Tibial nerve (tissue), 4 donors: Measurements from ENCODE around the gene ROCK2. TPM values are rescaled to one million over a fixed set of nuclear protein-coding genes. Genes with fewer than 3 reads are reported as not detected.

Experiments
- DNase-seq, 2 donors: peaks; one replicate each; pipeline ENCODE4 v3.0.0-alpha.2; 2019; ENCODE audit warnings: low spot score in 2 of 2
- H3K27ac ChIP-seq, 4 donors: fragments of 200-600 bp; sonication (generic) in 3 of 4; one replicate each; pipeline ENCODE4 v1.5.1; 2017 to 2019; ENCODE audit warnings: mild to moderate bottlenecking in 1 of 4
- H3K27me3 ChIP-seq, 2 donors: fragments of 200-600 bp; sonication (generic) in 1 of 2; one replicate each; pipeline versions ENCODE4 v1.5.1 to v1.6.0; 2017 to 2019
- H3K36me3 ChIP-seq, 3 donors: fragments of 200-600 bp; sonication (generic); one replicate each; pipeline ENCODE4 v1.5.1; 2018 to 2019
- H3K4me1 ChIP-seq, 4 donors: fragments of 200-600 bp; sonication (generic) in 3 of 4; one replicate each; pipeline ENCODE4 v1.5.1; 2017 to 2019
- H3K4me3 ChIP-seq, 4 donors: fragments of 200-600 bp; sonication (generic) in 3 of 4; one replicate each; pipeline ENCODE4 v1.5.1; 2017 to 2019; ENCODE audit warnings: mild to moderate bottlenecking in 1 of 4, moderate library complexity in 1 of 4
- H3K9me3 ChIP-seq, 4 donors: fragments of 200-600 bp; sonication (generic) in 3 of 4; one replicate each; pipeline ENCODE4 v1.5.1; 2017 to 2019
- CTCF ChIP-seq, 5 experiments: fragments of 200-600 bp in 3 of 5; fragments of 450-650 bp in 2 of 5; sonication (generic) in 3 of 5; IDR thresholded peaks; one replicate each; pipeline ENCODE4 v1.5.1; 2016 to 2019; ENCODE audit warnings: antibody characterized with exemption in 5 of 5, mild to moderate bottlenecking in 3 of 5, moderate library complexity in 2 of 5
- EP300 ChIP-seq, 2 donors: sonication (generic); formaldehyde crosslinking; IDR thresholded peaks; one replicate each; pipeline ENCODE4 v1.6.1; 2017; ENCODE audit warnings: antibody characterized with exemption in 2 of 2, mild to moderate bottlenecking in 1 of 2
- POLR2A ChIP-seq, 2 donors: fragments of 450-650 bp; IDR thresholded peaks; one replicate each; pipeline ENCODE4 v1.6.1; 2017; ENCODE audit warnings: antibody characterized with exemption in 2 of 2, mild to moderate bottlenecking in 2 of 2, moderate library complexity in 2 of 2
- WGBS, 2 donors: methylation state at CpG; one replicate each; pipeline ENCODE4 v1.1.5; 2018; 5-methylcytosine and 5-hydroxymethylcytosine counted together
- total RNA-seq, 4 donors: library from RNA; depleted of rRNA; stranded (reverse); fragments of >200 nt; gene quantifications; one replicate each; pipeline ENCODE4 v1.1.0, GENCODE V29; 2016

ROCK2 gene
- total RNA-seq, 4 donors from 2014 or later, result 56.4 to 81.6 (median 60.7) TPM

GRCh38 chr2:11354363-11355154 is 10.1 kb upstream of the ROCK2 start:
- no peaks in the 10 kb centered on the region for H3K27me3 ChIP-seq
- TF ChIP-seq POLR2A (IDR thresholded peaks at IDR 0.05), result no peak
- TF ChIP-seq CTCF (IDR thresholded peaks at IDR 0.05), result no peak
- TF ChIP-seq EP300 (IDR thresholded peaks at IDR 0.05), result no peak
- peaks cover 0 to 6% (median 2%) of the 10 kb centered on the region in 4 donors for H3K4me1 ChIP-seq
- no peak for DNase-seq
- WGBS, 2 donors, result 87 to 91% methylated on average over 14 of the region's 14 CpGs
- H3K4me3 ChIP-seq, result no peak overlapping the region
- no peak overlapping the region for H3K27ac ChIP-seq
- no peaks in the 10 kb centered on the region for H3K9me3 ChIP-seq
- H3K36me3 ChIP-seq, result no peaks in the 10 kb centered on the region

- Histone ChIP-seq H3K4me3 (no peak overlapping the region), H3K27me3 (no peaks in the 10 kb centered on the region), H3K36me3 (no peaks in the 10 kb centered on the region), H3K4me1 (peaks cover 0 to 6% (median 2%) of the 10 kb centered on the region in 4 donors), H3K9me3 (no peaks in the 10 kb centered on the region), H3K27ac (no peak overlapping the region)
- WGBS, 2 donors, result 91 to 92% methylated on average over 10 of the region's 10 CpGs
- TF ChIP-seq POLR2A (IDR thresholded peaks at IDR 0.05), result no peak
- TF ChIP-seq EP300 (IDR thresholded peaks at IDR 0.05), result no peak
- no peak for TF ChIP-seq CTCF (IDR thresholded peaks at IDR 0.05)
- DNase-seq, result no peak
Measured at GRCh38 chr2:11352781-11353537, 8.5 kb upstream of the ROCK2 start.

- Histone ChIP-seq H3K4me3 (no peak overlapping the region), H3K27ac (no peak overlapping the region), H3K4me1 (peaks cover 0 to 11% (median 4%) of the 10 kb centered on the region in 4 donors), H3K9me3 (no peaks in the 10 kb centered on the region), H3K36me3 (no peaks in the 10 kb centered on the region), H3K27me3 (no peaks in the 10 kb centered on the region)
- 49 to 53% methylated on average over 5 of the region's 5 CpGs for WGBS, 2 donors
- TF ChIP-seq CTCF (IDR thresholded peaks at IDR 0.05) (no peak), POLR2A (IDR thresholded peaks at IDR 0.05) (no peak), EP300 (IDR thresholded peaks at IDR 0.05) (peak in 1 of 2 donors; percentile 31)
- no peak for DNase-seq
Measured at GRCh38 chr2:11348209-11348749, 3.8 kb upstream of the ROCK2 start.

- TF ChIP-seq CTCF (IDR thresholded peaks at IDR 0.05), result no peak
- TF ChIP-seq EP300 (IDR thresholded peaks at IDR 0.05), result no peak
- no peak for TF ChIP-seq POLR2A (IDR thresholded peaks at IDR 0.05)
- Histone ChIP-seq H3K36me3 (no peaks in the 10 kb centered on the region), H3K4me1 (peaks cover 0 to 11% (median 7%) of the 10 kb centered on the region in 4 donors), H3K27me3 (no peaks in the 10 kb centered on the region), H3K9me3 (no peaks in the 10 kb centered on the region), H3K4me3 (no peak overlapping the region), H3K27ac (no peak overlapping the region)
- DNase-seq, result no peak
- whole genome bisulfite sequencing, 2 donors, result 92 to 97% methylated on average over 7 of the region's 7 CpGs
Measured at GRCh38 chr2:11347403-11347959, 3.0 kb upstream of the ROCK2 start.
